K562 (cell line): ENCODE data around the gene MAS1L. TPM values are rescaled to one million over a fixed set of nuclear protein-coding genes. Genes with fewer than 3 reads are reported as not detected.

ENCODE experiments used
- ATAC-seq: fragments of 200-7000 bp; cut with Tn5 transposase; 3 replicates; pipeline ENCODE4 v1.9.1; 2020; ENCODE audit warnings: moderate library complexity
- BruUV-seq: library from RNA; stranded (reverse); fragments of 400-500 nt; replicated peaks from 2 replicates; lab custom pipeline; 2021; lab: Mats Ljungman, UMichigan
- CTCF ChIA-PET: fragments of 300-600 bp; formaldehyde crosslinking; extraction: SDS; loops from one replicate; lab custom pipeline; 2021; ENCODE audit warnings: low intra/inter-chr PET ratio; lab: Yijun Ruan, JAX
- POLR2A ChIA-PET: fragments of 300-600, 350-650 bp; sonication (Branson Sonifier 250); formaldehyde crosslinking; extraction: SDS; loops from one replicate; lab custom pipeline; 2021; ENCODE audit warnings: antibody characterized with exemption, inconsistent platforms; lab: Yijun Ruan, JAX
- DNase-seq, 4 experiments: peaks; one replicate each; pipeline versions ENCODE4 v3.0.0 to v3.0.0-alpha.2; 2011 to 2018; ENCODE audit warnings: low spot score in 3 of 4, mixed read lengths in 3 of 4; ENCODE audit errors: extremely low read depth in 1 of 4
- FAIRE-seq: peaks from 2 replicates; lab custom pipeline; 2011; peaks lifted over from hg19 to GRCh38; lab: Jason Lieb, UNC
- H2AFZ ChIP-seq: 2 replicates; pipeline ENCODE4 v1.6.0; 2011; ENCODE audit warnings: low read depth, low read length, control low read depth, inconsistent platforms
- H3K27ac ChIP-seq: fragments of 200-600 bp; 3 replicates; pipeline ENCODE4 v1.8.0; 2011; ENCODE audit warnings: low read depth, mild to moderate bottlenecking, control low read depth, inconsistent platforms, low read length, moderate library complexity, mixed read lengths; ENCODE audit errors: extremely low read depth
- H3K27me3 ChIP-seq, 2 experiments: fragments of 300-600 bp in 1 of 2; 2 replicates in 1 of 2; 3 replicates in 1 of 2; pipeline versions ENCODE4 v1.6.0 to v1.8.0; 2011; ENCODE audit warnings: inconsistent platforms in 2 of 2, low read length in 2 of 2, mild to moderate bottlenecking in 1 of 2, mixed read lengths in 1 of 2, moderate library complexity in 1 of 2; ENCODE audit not compliant: control insufficient read depth in 2 of 2, insufficient read depth in 2 of 2
- H3K36me3 ChIP-seq: fragments of 300-600 bp; 3 replicates; pipeline ENCODE4 v1.8.0; 2011; ENCODE audit warnings: mild to moderate bottlenecking, low read length, inconsistent platforms; ENCODE audit not compliant: control insufficient read depth, insufficient read depth
- H3K4me1 ChIP-seq, 2 experiments: fragments of 200-600 bp in 1 of 2; replicated peaks in 1 of 2; 2 replicates in 1 of 2; 3 replicates in 1 of 2; pipeline versions ENCODE4 v1.5.1 to v1.8.0; 2011; ENCODE audit warnings: inconsistent platforms in 2 of 2, low read length in 2 of 2, mild to moderate bottlenecking in 1 of 2, mixed read lengths in 1 of 2, moderate library complexity in 1 of 2; ENCODE audit not compliant: control insufficient read depth in 2 of 2, insufficient read depth in 2 of 2
- H3K4me2 ChIP-seq: 2 replicates; pipeline ENCODE4 v1.6.1; 2011; ENCODE audit warnings: low read length, control low read depth, inconsistent platforms, mixed read lengths; ENCODE audit not compliant: insufficient read depth
- H3K4me3 ChIP-seq: fragments of 200-600 bp; sonication (generic), shearing (Covaris generic); 2 replicates; pipeline ENCODE4 v1.5.1; 2016; ENCODE audit warnings: control low read depth, inconsistent platforms
- H3K79me2 ChIP-seq: fragments of 200-600 bp; 3 replicates; pipeline ENCODE4 v1.8.0; 2011; ENCODE audit warnings: low read length, inconsistent platforms; ENCODE audit not compliant: control insufficient read depth, insufficient read depth
- H3K9ac ChIP-seq, 2 experiments: 2 replicates each; pipeline versions ENCODE4 v1.6.0 to v1.6.1; 2011; ENCODE audit warnings: low read depth in 2 of 2, low read length in 2 of 2, control low read depth in 1 of 2, inconsistent platforms in 1 of 2, mild to moderate bottlenecking in 1 of 2, mixed read lengths in 1 of 2; ENCODE audit not compliant: insufficient read depth in 1 of 2
- H3K9me1 ChIP-seq: one replicate; pipeline ENCODE4 v1.6.0; 2011; ENCODE audit warnings: inconsistent platforms, mild to moderate bottlenecking, low read length, moderate library complexity; ENCODE audit not compliant: control insufficient read depth, insufficient read depth
- H3K9me3 ChIP-seq: replicated peaks from 2 replicates; pipeline ENCODE4 v1.5.1; 2011; ENCODE audit warnings: low read depth, low read length, inconsistent platforms; ENCODE audit not compliant: control insufficient read depth, insufficient read depth
- H4K20me1 ChIP-seq: replicated peaks from 2 replicates; pipeline ENCODE4 v1.6.1; 2011; ENCODE audit warnings: low read length, inconsistent platforms, mixed read lengths; ENCODE audit not compliant: control insufficient read depth, insufficient read depth
- ATF7 ChIP-seq: fragments of 450-650 bp; IDR thresholded peaks from 2 replicates; pipeline ENCODE4 v1.7.1; 2014; ENCODE audit warnings: mild to moderate bottlenecking, moderate library complexity
- CEBPB ChIP-seq: fragments of 450-650 bp; IDR thresholded peaks from 2 replicates; pipeline ENCODE4 v1.6.1; 2016; ENCODE audit warnings: missing genetic modification characterization, missing compliant biosample characterization
- CEBPG ChIP-seq, 3 experiments: fragments of 200-800 bp in 1 of 3; sonication (Bioruptor generic) in 1 of 3; sonication (generic) in 1 of 3; formaldehyde crosslinking in 1 of 3; IDR thresholded peaks in 2 of 3; conservative IDR thresholded peaks in 1 of 3; 2 replicates each; pipeline versions ENCODE4 v1.6.1 to v1.8.0; 2016 to 2022; ENCODE audit warnings: missing compliant biosample characterization in 2 of 3, missing genetic modification characterization in 2 of 3, mild to moderate bottlenecking in 1 of 3, missing genetic modification reagents in 1 of 3
- CREM ChIP-seq: IDR thresholded peaks from 2 replicates; pipeline ENCODE4 v1.6.1; 2014; ENCODE audit warnings: antibody characterized with exemption, low read depth
- HCFC1 ChIP-seq: IDR thresholded peaks from 2 replicates; pipeline ENCODE4 v1.6.1; 2012; ENCODE audit warnings: low read depth, low read length, improper control_type of control experiment
- ZNF263 ChIP-seq: sonication (generic); formaldehyde crosslinking; IDR thresholded peaks from 2 replicates; pipeline ENCODE4 v1.8.0; 2022; ENCODE audit warnings: mild to moderate bottlenecking, missing genetic modification reagents, borderline replicate concordance
- ZNF282 ChIP-seq: sonication (generic); formaldehyde crosslinking; IDR thresholded peaks from 2 replicates; pipeline ENCODE4 v1.8.1; 2023; ENCODE audit warnings: missing genetic modification reagents
- WGBS: fragments of 100-300 bp; shearing (Covaris generic); methylation state at CpG from one replicate; pipeline ENCODE4 v1.1.6; 2016; ENCODE audit warnings: low coverage, mixed read lengths; ENCODE audit not compliant: insufficient coverage; ENCODE audit errors: missing lambda C conversion rate; 5-methylcytosine and 5-hydroxymethylcytosine counted together
- in situ Hi-C: fragments of 300-500 bp; cut with MboI; formaldehyde crosslinking; loops from 4 replicates; pipeline ENCODE4 v1.15.0; 2018; ENCODE audit warnings: inconsistent platforms, mixed read lengths
- intact Hi-C: fragments of 100-400 bp; cut with micrococcal nuclease; formaldehyde crosslinking; loops from 2 replicates; pipeline ENCODE4 v1.14.2; 2022
- polyA plus RNA-seq, 8 experiments: library from polyadenylated mRNA; depleted of rRNA in 4 of 8; stranded (reverse) in 5 of 8; unstranded in 3 of 8; fragments of >200 nt; fragmentation: Nextera tagmentation in 2 of 8; fragmentation: Illumina TruSeq in 1 of 8; extraction: Ambion mirVana in 2 of 8; extraction: Trizol in 1 of 8; gene quantifications; 2 replicates each; pipeline versions ENCODE4 v1.2.1 to v1.2.3, GENCODE V29; 2011 to 2014; ENCODE audit warnings: inconsistent platforms in 1 of 8, missing spikeins in 1 of 8
- total RNA-seq, 7 experiments: library from RNA; depleted of rRNA in 6 of 7; stranded (reverse); fragments of >200 nt in 6 of 7; fragmentation: Illumina TruSeq in 2 of 7; extraction: Trizol in 2 of 7; gene quantifications; 2 replicates each; pipeline versions ENCODE4 v1.2.1 to v1.2.3, GENCODE V29; 2011 to 2021; ENCODE audit warnings: low replicate concordance in 1 of 7
- TF ChIP-seq, protein P1 (sequence below): fragments of 450-650 bp; IDR thresholded peaks from one replicate; pipeline ENCODE4 v1.6.1; 2018; ENCODE audit warnings: mild to moderate bottlenecking, moderate library complexity; ENCODE audit not compliant: partially characterized antibody
- TF ChIP-seq, protein P2 (sequence below), 3 experiments: IDR thresholded peaks in 2 of 3; conservative IDR thresholded peaks in 1 of 3; 2 replicates each; pipeline ENCODE4 v1.5.1; 2011 to 2012; ENCODE audit warnings: low read length in 3 of 3, mild to moderate bottlenecking in 3 of 3, control low read depth in 2 of 3, improper control_type of control experiment in 1 of 3, inconsistent platforms in 1 of 3, low read depth in 1 of 3, mixed read lengths in 1 of 3, moderate library complexity in 1 of 3; ENCODE audit not compliant: insufficient read depth in 2 of 3

MAS1L gene
- total and polyA plus RNA-seq, 9 of the 15 experiments (the other 6 are each of a cell fraction or from before 2014, with no cell fraction given): not detected

DNA sequence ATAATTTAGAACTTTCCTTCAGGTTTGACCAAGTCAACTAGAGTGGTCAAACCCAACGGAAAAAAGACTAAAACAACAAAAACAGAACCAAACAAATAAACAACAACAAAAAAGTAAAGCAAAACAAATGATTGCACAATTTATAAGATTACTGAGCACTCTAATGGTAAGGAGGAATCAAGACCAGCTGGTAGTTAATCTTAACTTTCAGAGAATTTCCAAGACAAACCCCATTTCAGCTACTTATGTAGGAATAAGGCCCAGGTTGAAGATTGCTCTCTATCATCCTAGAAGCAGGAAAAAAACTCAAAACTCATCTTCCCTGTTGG is 37.5 kb upstream of the MAS1L start:
- 13% methylated on average over 1 of the region's 1 CpG for WGBS
- no peaks in the 10 kb centered on the region for H4K20me1 ChIP-seq

More for the DNA sequence above, 37.5 kb upstream of the MAS1L start:
- no peak for ATAC-seq
- Histone ChIP-seq H3K79me2 (no peaks in the 10 kb centered on the region), H3K27ac (no peak overlapping the region), H3K9ac (no peak overlapping the region), H3K4me2 (no peak overlapping the region), H3K36me3 (no peaks in the 10 kb centered on the region), H3K9me1 (no peaks in the 10 kb centered on the region), H3K9me3 (no peaks in the 10 kb centered on the region), H3K27me3 (peaks cover 7 to 9% of the 10 kb centered on the region in 2 experiments), H2AFZ (no peak overlapping the region), H3K4me1 (no peaks in the 10 kb centered on the region; a peak in 1 of 5 replicates), H3K4me3 (no peak overlapping the region)
- DNase-seq: no peak
- in situ Hi-C loops: no loop called here
- no peak for FAIRE-seq
- intact Hi-C loops: no loop called here
- ChIA-PET POLR2A (interaction anchor here (0.6 to 0.8 kb wide), 2 partner anchors 39 to 67 kb away, joined by 3 read pairs; no protein-coding TSS in a partner anchor), CTCF (no interaction called here)
- no TSS peak for BruUV-seq
- no peak for TF ChIP-seq ZNF263 (CRISPR knock-in tag)
- TF ChIP-seq CEBPB (tag): peak; percentile 56
- TF ChIP-seq, protein P1, sequence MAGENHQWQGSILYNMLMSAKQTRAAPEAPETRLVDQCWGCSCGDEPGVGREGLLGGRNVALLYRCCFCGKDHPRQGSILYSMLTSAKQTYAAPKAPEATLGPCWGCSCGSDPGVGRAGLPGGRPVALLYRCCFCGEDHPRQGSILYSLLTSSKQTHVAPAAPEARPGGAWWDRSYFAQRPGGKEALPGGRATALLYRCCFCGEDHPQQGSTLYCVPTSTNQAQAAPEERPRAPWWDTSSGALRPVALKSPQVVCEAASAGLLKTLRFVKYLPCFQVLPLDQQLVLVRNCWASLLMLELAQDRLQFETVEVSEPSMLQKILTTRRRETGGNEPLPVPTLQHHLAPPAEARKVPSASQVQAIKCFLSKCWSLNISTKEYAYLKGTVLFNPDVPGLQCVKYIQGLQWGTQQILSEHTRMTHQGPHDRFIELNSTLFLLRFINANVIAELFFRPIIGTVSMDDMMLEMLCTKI: no peak
- TF ChIP-seq ZNF282: no peak
- TF ChIP-seq, protein P2, sequence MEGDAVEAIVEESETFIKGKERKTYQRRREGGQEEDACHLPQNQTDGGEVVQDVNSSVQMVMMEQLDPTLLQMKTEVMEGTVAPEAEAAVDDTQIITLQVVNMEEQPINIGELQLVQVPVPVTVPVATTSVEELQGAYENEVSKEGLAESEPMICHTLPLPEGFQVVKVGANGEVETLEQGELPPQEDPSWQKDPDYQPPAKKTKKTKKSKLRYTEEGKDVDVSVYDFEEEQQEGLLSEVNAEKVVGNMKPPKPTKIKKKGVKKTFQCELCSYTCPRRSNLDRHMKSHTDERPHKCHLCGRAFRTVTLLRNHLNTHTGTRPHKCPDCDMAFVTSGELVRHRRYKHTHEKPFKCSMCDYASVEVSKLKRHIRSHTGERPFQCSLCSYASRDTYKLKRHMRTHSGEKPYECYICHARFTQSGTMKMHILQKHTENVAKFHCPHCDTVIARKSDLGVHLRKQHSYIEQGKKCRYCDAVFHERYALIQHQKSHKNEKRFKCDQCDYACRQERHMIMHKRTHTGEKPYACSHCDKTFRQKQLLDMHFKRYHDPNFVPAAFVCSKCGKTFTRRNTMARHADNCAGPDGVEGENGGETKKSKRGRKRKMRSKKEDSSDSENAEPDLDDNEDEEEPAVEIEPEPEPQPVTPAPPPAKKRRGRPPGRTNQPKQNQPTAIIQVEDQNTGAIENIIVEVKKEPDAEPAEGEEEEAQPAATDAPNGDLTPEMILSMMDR (IDR thresholded peaks at IDR 0.05 in 2 of 3, conservative IDR thresholded peaks at IDR 0.05 in 1 of 3; ENCODE audit: insufficient read depth in 2 of 3, low read depth in 1 of 3, low read length in 3 of 3): no peak
- no peak for TF ChIP-seq ATF7
- no peak for TF ChIP-seq CEBPG (CRISPR knock-in tag; IDR thresholded peaks at IDR 0.05)
- peak; percentile 25 to 63; a peak in 2 of 4 replicates for TF ChIP-seq CEBPG (tag; conservative IDR thresholded peaks at IDR 0.05 in 1 of 2, IDR thresholded peaks at IDR 0.05 in 1 of 2)
- TF ChIP-seq CREM: no peak
- TF ChIP-seq HCFC1: no peak
